Effector memory CD8-positive, alpha-beta T cell (primary cell): Measurements from ENCODE around the gene SNUPN.
A peak's percentile ranks its signal among the peaks of the same experiment; 100 is the strongest.

Experiments
- ATAC-seq: fragments of 150-1000 bp; cut with Tn5 transposase; replicated peaks from 2 replicates; pipeline ENCODE4 v1.10.0; 2021; ENCODE audit warnings: mild to moderate bottlenecking, moderate library complexity
- DNase-seq, 3 experiments: peaks; one replicate each; pipeline ENCODE4 v3.0.0; 2021
- H3K27ac Mint-ChIP-seq, 2 donors: one replicate each; pipeline ENCODE4 v1.8.0; 2022; ENCODE audit warnings: mild to moderate bottlenecking in 2 of 2, mixed read lengths in 2 of 2, moderate library complexity in 2 of 2
- H3K27me3 Mint-ChIP-seq, 2 donors: one replicate each; pipeline ENCODE4 v1.8.0; 2022; ENCODE audit warnings: mixed read lengths in 2 of 2
- H3K36me3 Mint-ChIP-seq: one replicate; pipeline ENCODE4 v1.8.0; 2022; ENCODE audit warnings: mild to moderate bottlenecking, moderate library complexity, mixed read lengths; ENCODE audit not compliant: insufficient read depth
- H3K4me1 Mint-ChIP-seq, 2 donors: one replicate each; pipeline ENCODE4 v1.8.0; 2022; ENCODE audit warnings: low read depth in 2 of 2, mixed read lengths in 2 of 2
- H3K4me3 Mint-ChIP-seq, 2 donors: one replicate each; pipeline ENCODE4 v1.8.0; 2022; ENCODE audit warnings: mild to moderate bottlenecking in 2 of 2, mixed read lengths in 2 of 2, moderate library complexity in 2 of 2
- H3K9me3 Mint-ChIP-seq, 2 donors: one replicate each; pipeline ENCODE4 v1.8.0; 2022; ENCODE audit warnings: mixed read lengths in 2 of 2
- total RNA-seq, 9 experiments: gene quantifications; one replicate each; lab custom pipeline; 2026; lab: John Stamatoyannopoulos, UW

Gene SNUPN
- total RNA-seq: 5.4 to 18.4 (median 13.7) reads per million in 9 experiments

- Mint-ChIP-seq H3K27me3 (no peaks in the 10 kb centered on the region), H3K9me3 (no peaks in the 10 kb centered on the region), H3K4me1 (peaks cover 17% of the 10 kb centered on the region in 2 donors), H3K4me3 (peak within 1 kb of the TSS; percentile 84 to 98), H3K36me3 (peaks cover 22% of the 10 kb centered on the region), H3K27ac (peak within 1 kb of the TSS; percentile 94 to 98)
- DNase-seq (peak; percentile 84 to 86 (median 85)), ATAC-seq (peak; percentile 93)
These were observed at the start of gene SNUPN for GRCh38 chr15:75625542-75626347. SNUPN (minus strand) TSS chr15:75625725; CDS start chr15:75621051, 4,674 bp downstream.

- no peaks in the 10 kb centered on the region for H3K4me1 Mint-ChIP-seq
- no peak for DNase-seq
- H3K27ac Mint-ChIP-seq: no peak overlapping the region
- no peaks in the 10 kb centered on the region for H3K27me3 Mint-ChIP-seq
- no peaks in the 10 kb centered on the region for H3K9me3 Mint-ChIP-seq
- no peak for ATAC-seq
- peaks cover 3% of the 10 kb centered on the region for H3K36me3 Mint-ChIP-seq
- no peak overlapping the region for H3K4me3 Mint-ChIP-seq
These were observed 48.8 kb upstream of the SNUPN start for GRCh38 chr15:75674366-75674765.

DNA sequence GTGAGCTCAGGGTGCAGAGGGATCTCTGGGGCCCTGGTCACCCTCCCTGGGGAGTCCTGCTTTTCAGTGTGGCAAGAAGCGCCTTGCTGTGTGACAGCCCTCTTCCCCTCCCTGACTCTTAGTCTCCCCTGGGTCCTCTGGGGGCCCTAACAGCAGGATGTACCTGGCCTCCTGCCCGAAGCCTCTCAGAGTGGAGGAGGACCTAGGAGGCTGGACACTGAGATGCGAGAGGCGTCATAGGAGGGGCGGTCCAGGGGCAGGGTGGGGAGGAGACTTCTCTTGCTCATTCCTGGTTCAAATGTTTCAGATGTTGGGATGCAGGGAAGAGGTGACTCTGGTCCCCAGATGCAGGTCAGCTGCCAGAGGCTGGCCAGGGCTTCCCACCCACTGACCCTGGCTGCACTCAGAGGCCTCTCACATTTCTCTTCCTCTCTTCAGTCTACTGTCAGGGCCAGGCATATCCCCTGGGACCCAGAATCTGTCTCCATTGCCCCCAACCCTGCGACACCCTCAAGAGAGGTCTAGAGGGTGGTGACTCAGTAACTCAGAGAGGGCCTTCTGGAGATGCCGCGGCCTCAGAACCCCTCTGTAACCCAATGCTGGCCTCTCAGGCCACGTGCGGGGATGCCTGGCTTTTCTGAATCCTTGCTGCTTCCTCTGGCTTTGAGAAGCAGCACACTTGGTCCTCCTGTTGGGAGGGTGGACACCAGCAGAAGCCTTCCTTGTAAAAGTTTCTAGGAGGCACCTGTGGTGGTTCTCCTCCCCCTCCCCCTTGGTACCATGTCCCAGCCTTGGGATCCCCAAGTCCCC, 48.1 kb upstream of the SNUPN start:
- Mint-ChIP-seq H3K9me3 (no peaks in the 10 kb centered on the region), H3K4me3 (no peak overlapping the region), H3K27me3 (no peaks in the 10 kb centered on the region), H3K27ac (no peak overlapping the region), H3K4me1 (no peaks in the 10 kb centered on the region), H3K36me3 (peaks cover 3% of the 10 kb centered on the region)
- DNase-seq (no peak), ATAC-seq (no peak)

DNA sequence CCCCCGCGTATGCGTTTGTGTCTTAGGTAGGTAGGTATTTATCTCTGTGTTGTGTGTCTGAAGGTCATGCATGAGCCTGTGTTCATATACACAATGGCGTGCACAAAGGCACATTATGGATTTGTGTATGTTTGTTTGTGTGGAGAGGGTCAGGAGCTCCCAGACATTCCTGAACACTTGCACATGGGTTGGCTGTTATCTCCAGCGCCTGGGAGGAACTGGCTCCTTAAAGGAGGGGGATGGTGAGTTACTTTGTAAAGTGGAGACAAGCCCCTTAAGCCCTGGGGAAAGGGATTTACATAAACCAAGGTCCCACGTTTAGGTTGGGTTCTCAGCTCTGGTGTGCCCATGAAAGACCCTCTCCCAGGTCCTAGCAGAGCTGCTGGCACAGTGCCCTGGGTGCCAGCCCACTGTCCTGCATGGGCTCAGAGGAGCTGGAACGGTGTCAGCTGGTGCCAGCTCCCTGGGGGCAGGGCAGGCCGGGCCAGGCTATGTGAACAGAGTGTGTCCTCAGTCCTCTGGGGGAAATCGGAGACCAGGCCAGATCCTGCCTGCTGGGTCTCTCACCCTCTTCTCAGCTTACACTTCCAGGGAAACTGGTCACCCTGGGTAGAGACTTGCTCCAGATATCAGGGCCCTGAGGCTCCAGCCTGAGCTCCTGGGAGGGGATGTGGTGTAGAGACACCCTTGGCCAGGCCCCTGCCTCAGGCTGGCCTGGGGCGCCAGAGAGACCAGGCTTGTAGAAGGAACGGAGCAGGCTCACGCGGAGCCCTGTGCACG, 47.3 kb upstream of the SNUPN start:
- H3K4me1 Mint-ChIP-seq: no peaks in the 10 kb centered on the region
- H3K4me3 Mint-ChIP-seq: no peak overlapping the region
- H3K9me3 Mint-ChIP-seq: no peaks in the 10 kb centered on the region
- H3K36me3 Mint-ChIP-seq: peaks cover 3% of the 10 kb centered on the region
- ATAC-seq (no peak), DNase-seq (no peak)
- H3K27ac Mint-ChIP-seq: no peak overlapping the region
- no peaks in the 10 kb centered on the region for H3K27me3 Mint-ChIP-seq

DNA sequence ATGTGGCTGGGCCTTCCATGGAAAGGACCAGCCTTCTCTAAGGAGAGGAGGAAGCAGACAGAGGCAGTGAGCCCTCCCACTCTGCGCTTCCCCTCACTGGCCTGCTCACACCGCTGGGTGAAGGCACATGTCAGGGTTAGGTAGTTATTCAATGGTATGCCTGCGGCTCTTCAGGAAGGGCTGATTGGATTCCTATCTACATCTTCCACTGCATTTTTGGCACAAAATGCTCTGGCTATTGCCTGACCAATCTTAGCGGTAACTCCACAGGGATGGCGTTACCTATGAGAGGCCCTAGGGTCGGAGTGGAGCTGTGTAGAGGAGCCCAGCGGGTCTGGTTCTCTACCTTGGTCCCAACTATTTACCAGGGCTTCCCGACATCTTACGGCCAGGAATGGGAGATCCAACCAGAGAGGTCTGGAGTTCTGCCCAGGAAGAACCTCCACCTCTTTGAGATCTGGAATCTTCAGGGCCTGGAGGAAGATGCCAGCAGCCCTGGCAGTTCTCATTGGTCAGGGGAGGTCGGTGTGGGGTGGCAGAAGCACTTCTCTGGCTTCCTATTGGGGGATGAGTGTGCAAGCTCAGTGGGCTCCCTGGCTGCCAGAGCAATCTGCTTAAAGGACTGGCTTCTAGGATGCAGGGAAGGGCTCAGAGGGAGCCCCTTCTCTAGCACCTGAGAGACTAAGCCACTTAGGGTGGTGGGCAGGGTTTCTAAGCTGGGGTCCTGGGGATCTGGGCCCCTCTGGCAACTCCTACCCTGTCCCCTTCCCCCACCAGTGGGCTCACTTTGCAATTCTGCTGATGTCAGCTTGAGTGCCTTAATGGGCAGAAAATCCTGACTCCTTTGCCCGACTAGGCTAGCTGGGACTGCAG, 46.4 kb upstream of the SNUPN start:
- Mint-ChIP-seq H3K4me1 (no peaks in the 10 kb centered on the region), H3K9me3 (no peaks in the 10 kb centered on the region), H3K27ac (no peak overlapping the region), H3K27me3 (no peaks in the 10 kb centered on the region), H3K4me3 (no peak overlapping the region), H3K36me3 (peaks cover 3% of the 10 kb centered on the region)
- DNase-seq (no peak), ATAC-seq (no peak)

GRCh38 chr15:75669879-75670212, 44.3 kb upstream of the SNUPN start:
- DNase-seq: no peak
- ATAC-seq: no peak
- no peak overlapping the region for H3K4me3 Mint-ChIP-seq
- no peaks in the 10 kb centered on the region for H3K9me3 Mint-ChIP-seq
- H3K4me1 Mint-ChIP-seq: peaks cover 0 to 4% of the 10 kb centered on the region in 2 donors
- no peaks in the 10 kb centered on the region for H3K27me3 Mint-ChIP-seq
- peak overlapping the region in 1 of 2 donors; percentile 44 for H3K27ac Mint-ChIP-seq
- no peaks in the 10 kb centered on the region for H3K36me3 Mint-ChIP-seq

DNA sequence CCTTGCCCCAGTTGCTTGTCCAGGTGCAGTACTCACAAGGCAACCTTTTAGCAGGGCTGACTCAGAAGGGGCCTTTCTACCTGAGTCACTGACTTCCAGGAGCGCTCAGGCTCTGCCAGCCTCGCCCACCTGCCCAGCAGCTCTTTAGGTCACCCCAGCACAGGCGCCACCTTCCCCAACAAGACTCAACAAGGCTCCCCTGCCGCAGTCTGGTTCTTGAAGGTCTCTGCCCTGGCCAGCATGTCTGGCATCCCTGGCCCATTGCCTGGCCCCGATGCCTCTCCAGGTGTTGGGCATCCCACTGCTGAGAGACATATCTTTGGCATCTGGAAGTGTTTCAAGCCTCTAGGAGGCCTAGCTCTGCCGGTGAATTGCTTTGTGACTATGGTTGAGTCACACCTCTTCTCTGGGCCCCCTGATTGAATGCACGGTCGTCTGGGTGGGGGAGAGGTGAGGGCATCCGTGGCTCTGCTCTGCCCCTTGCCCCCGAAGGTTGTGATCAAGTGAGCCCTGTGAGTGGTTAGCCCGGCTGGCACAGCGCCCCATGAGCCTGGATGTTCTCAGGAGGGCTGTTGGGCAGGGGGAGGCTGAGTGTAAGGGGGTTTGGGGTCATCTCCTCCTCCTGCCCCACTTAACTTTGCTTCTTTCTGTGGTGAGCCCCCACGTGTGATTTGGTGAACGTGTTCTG, 43.8 kb upstream of the SNUPN start:
- peaks cover 0 to 4% of the 10 kb centered on the region in 2 donors for H3K4me1 Mint-ChIP-seq
- H3K4me3 Mint-ChIP-seq: no peak overlapping the region
- H3K36me3 Mint-ChIP-seq: no peaks in the 10 kb centered on the region
- DNase-seq: no peak
- peak overlapping the region in 1 of 2 donors; percentile 44 for H3K27ac Mint-ChIP-seq
- no peaks in the 10 kb centered on the region for H3K27me3 Mint-ChIP-seq
- no peak for ATAC-seq
- no peaks in the 10 kb centered on the region for H3K9me3 Mint-ChIP-seq

- H3K27ac Mint-ChIP-seq: no peak overlapping the region
- no peak overlapping the region for H3K4me3 Mint-ChIP-seq
- no peaks in the 10 kb centered on the region for H3K36me3 Mint-ChIP-seq
- ATAC-seq: no peak
- no peaks in the 10 kb centered on the region for H3K9me3 Mint-ChIP-seq
- H3K27me3 Mint-ChIP-seq: no peaks in the 10 kb centered on the region
- H3K4me1 Mint-ChIP-seq: peaks cover 0 to 4% of the 10 kb centered on the region in 2 donors
- no peak for DNase-seq
These were observed 41.4 kb upstream of the SNUPN start for GRCh38 chr15:75666823-75667501.

- Mint-ChIP-seq H3K4me1 (peaks cover 0 to 4% of the 10 kb centered on the region in 2 donors), H3K27me3 (no peaks in the 10 kb centered on the region), H3K36me3 (no peaks in the 10 kb centered on the region), H3K9me3 (no peaks in the 10 kb centered on the region), H3K27ac (no peak overlapping the region), H3K4me3 (no peak overlapping the region)
- ATAC-seq: no peak
- no peak for DNase-seq
These were observed 38.5 kb upstream of the SNUPN start for GRCh38 chr15:75663931-75664421.

DNA sequence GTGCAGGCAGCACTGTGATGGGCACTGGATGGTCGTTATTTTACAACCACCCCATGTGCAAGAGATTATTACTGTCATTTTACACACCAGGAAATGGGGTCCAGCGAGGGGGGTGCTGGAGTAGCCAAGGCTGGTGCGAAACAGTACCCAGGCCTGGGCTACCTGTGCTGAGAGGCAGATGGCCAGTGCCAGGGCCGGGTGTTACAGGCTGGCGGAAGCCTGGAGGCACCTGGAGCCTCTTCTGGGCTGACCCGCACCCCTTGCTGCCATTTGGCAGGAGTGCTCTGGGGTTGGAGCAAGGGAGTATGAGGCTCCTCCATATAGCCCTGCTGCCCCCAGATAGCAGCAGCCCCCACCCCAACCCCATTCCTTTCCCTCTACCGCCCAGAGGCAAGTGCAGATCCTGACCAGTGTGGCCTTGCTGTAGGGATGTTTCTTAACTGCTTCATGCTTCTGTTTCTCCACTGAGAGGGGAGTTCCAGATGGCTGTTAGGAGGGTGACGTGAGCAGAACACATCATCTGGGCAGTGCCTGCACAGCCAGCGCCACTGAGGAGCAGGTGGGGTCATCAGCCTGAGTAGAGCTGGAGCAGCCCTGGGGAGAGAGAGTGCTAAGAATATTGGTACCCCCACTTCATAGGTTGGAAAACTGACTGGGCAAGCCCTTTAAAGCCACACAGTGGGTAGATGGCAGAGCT, 37.4 kb upstream of the SNUPN start:
- no peaks in the 10 kb centered on the region for H3K9me3 Mint-ChIP-seq
- no peak overlapping the region for H3K27ac Mint-ChIP-seq
- DNase-seq: no peak
- no peak overlapping the region for H3K4me3 Mint-ChIP-seq
- H3K27me3 Mint-ChIP-seq: no peaks in the 10 kb centered on the region
- no peak for ATAC-seq
- H3K4me1 Mint-ChIP-seq: peaks cover 0 to 4% of the 10 kb centered on the region in 2 donors
- H3K36me3 Mint-ChIP-seq: no peaks in the 10 kb centered on the region

GRCh38 chr15:75661756-75662140, 36.2 kb upstream of the SNUPN start:
- no peak for ATAC-seq
- no peak for DNase-seq
- Mint-ChIP-seq H3K36me3 (no peaks in the 10 kb centered on the region), H3K4me1 (peaks cover 0 to 4% of the 10 kb centered on the region in 2 donors), H3K27ac (peak overlapping the region; percentile 22 to 33), H3K27me3 (no peaks in the 10 kb centered on the region), H3K9me3 (no peaks in the 10 kb centered on the region), H3K4me3 (no peak overlapping the region)
